Renal cortical epithelial cell (primary cell): ENCODE results near the gene MAP2K7. TPM values are rescaled to one million over a fixed set of nuclear protein-coding genes. Genes with fewer than 3 reads are reported as not detected.
"Not testable (repeated sequence)": the region's sequence is repeated elsewhere in the genome, so short reads cannot be mapped to it uniquely, and the experiment has no call there.

Source experiments
- DNase-seq: peaks from one replicate; pipeline ENCODE4 v3.0.0-alpha.2; 2011; ENCODE audit warnings: low read depth
- total RNA-seq: library from RNA; depleted of rRNA; stranded (reverse); fragments of >200 nt; gene quantifications from 2 replicates; pipeline ENCODE4 v1.2.3, GENCODE V29; 2014

Gene MAP2K7
- total RNA-seq, 1 donor from 2014 or later = 19.0 TPM

DNA sequence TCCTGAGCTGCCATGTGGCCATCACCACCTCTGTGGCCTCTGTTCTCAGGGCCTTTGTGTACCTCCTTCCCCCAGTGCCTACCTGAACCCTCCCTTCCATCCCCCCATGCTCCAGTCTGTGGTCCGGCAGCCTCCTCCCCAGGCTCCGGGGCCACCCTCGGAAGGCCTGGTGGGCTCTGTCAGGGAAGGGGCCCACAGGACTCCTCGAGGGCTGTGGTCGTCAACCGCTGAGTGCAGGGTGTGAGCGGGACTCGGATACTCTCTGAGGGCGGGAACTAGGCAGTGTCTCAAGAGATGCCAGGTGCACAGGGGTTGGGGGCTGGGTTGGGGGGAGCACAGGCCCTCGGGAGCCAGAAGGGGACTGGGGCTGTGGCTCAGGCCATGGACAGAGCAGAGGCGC is 3.9 kb downstream of the MAP2K7 start:
- no peak for DNase-seq

DNA sequence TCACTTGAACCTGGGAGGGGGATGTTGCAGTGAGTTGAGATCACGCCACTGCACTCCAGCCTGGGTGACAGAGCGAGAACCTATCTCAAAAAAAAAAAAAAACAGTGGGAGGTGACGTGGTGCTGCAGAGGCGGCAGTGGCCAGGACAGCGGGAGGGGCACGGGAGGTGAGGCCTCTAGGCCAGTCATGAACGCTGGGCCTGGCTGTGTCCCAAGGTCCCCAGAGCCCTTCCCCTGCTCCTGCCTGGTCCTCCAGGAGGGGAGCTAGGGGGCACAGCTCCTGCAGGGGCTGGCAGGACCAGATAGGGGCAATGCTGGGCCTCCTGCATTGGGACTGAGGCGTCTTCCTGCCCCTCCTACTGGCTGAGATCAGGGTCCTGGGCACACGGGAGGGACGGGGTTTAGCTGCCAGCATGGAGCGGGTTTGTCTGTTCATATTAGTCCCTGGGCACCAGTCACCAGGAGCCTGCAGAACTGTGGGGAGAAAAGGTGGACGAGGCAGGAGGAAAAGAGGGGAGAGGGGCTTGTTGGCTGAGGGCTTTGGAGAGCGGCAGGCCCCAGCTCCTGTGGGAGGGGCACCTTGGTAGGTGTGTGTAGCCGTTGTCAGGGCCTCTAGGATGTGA is 4.5 kb downstream of the MAP2K7 start:
- DNase-seq = no peak

DNA sequence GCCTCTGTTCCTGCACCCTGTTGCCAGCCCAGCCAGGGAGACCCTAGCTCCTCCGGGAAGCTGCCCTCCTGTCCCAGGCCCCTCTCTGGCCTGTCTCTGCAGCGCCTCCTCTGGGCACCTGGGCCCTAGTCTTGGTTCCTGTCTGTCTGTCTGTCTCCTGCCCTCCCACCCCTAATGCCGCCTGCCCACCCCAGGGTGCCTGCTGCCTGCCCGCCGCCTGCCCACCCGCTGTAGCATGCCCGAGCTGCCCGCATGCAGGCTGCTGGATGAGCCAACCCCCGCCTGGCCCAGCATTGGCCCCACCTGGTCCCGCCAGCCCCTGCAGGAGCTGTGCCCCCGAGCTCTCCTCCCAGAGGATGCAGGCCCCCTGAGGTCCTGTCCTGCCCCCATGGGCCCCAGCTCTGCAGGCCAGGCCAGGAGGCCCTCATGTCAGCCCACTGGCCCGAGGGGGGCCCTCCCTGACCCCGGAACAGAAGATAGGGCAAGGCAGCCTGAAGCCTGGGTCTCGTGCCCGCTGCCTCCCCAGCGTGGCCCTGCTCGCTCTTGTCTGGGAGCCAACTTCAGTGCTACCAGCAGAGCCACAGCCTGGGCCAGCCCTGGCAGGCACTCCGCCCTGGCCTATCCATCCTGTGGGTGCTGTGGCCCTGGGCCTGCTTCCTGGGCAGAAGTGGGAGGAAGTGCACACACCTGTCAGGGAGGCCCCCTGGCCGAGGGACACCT is 5.2 kb downstream of the MAP2K7 start:
- DNase-seq = no peak

DNA sequence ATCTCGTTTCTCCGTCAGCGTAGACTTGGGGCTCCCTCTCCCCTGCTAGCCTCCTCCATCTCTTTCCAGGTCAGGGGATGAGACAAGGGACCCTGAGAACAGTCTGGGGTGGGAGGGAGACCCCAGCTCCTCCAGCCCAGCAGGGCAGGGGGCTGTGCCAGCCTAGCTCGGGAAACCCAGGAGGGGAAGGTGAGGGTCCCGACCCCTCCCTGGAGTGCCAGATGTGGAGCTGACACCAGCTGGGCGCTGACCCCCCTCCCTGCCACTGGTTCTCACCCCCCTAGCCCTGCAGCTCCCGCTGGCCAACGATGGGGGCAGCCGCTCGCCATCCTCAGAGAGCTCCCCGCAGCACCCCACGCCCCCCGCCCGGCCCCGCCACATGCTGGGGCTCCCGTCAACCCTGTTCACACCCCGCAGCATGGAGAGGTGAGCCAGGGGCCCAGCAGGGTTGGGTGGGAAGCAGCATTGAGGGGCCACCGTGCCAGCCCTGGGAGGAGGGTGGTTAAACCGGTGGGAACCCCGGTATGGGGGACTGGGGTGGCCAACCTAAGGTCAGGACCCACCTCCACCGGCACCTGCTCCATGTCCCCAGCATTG is 5.9 kb downstream of the MAP2K7 start:
- no peak for DNase-seq

DNA sequence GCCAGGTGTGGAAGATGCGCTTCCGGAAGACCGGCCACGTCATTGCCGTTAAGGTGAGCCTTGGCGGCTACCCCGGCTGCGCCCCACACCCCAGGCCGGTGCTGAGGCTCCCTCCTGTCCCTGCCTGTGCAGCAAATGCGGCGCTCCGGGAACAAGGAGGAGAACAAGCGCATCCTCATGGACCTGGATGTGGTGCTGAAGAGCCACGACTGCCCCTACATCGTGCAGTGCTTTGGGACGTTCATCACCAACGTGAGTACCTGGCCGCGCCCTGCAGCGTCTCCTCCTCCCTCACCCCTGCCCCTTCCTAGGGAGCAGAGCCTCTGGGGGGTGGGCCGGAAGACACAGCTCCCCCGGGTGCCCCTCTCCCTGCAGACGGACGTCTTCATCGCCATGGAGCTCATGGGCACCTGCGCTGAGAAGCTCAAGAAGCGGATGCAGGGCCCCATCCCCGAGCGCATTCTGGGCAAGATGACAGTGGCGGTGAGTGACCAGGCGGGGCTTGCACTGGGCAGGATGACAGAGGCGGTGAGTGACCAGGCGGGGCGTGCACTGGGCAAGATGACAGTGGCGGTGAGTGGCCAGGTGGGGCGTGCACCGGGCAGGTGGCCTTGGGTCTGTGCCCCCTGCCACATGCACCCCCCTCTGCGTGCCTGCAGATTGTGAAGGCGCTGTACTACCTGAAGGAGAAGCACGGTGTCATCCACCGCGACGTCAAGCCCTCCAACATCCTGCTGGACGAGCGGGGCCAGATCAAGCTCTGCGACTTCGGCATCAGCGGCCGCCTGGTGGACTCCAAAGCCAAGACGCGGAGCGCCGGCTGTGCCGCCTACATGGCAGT is 6.9 kb downstream of the MAP2K7 start:
- DNase-seq = no peak

DNA sequence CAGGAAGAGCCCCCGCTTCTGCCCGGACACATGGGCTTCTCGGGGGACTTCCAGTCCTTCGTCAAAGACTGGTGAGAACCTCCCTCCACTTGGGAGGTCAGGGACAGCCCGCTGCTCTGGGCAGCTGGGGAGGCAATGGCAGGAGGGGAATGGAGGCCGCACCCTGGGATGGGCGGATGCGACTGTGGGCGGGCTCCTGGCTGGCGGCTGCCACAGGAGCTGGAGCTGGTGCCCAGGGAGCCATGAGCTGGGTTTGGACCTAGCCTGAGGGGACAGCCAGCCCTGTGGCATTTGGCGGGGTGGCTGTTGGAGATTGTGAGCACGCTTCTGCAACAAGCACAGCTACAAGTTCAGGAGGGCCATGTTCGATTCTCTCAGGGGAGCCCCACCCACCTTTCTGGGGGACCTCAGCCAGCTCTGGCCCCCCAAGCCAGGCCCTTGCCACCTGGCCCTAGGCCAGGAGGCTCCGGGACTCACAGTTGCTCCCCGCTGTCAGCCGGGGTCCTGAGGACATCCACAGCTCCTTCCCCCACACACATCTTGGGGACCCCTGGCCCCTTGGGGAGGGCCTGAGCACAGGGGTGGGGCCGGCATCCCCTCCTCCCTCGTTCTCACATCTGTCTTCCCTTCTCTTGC is 7.9 kb downstream of the MAP2K7 start:
- DNase-seq = no peak

DNA sequence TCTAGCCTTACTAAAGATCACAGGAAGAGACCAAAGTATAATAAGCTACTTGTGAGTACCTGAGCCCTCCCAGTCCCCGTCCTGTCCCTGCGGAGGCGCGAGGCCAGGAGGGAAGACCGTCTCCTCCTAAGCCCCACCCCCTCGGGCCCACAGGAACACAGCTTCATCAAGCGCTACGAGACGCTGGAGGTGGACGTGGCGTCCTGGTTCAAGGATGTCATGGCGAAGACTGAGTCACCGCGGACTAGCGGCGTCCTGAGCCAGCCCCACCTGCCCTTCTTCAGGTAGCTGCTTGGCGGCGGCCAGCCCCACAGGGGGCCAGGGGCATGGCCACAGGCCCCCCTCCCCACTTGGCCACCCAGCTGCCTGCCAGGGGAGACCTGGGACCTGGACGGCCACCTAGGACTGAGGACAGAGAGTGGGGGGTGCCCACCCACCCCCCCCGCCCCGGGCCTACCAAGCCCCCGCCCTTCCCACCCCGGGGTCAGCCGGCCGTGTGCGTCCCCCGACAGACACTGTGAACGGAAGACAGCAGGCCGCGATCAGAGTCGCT is 8.5 kb downstream of the MAP2K7 start:
- no peak for DNase-seq

DNA sequence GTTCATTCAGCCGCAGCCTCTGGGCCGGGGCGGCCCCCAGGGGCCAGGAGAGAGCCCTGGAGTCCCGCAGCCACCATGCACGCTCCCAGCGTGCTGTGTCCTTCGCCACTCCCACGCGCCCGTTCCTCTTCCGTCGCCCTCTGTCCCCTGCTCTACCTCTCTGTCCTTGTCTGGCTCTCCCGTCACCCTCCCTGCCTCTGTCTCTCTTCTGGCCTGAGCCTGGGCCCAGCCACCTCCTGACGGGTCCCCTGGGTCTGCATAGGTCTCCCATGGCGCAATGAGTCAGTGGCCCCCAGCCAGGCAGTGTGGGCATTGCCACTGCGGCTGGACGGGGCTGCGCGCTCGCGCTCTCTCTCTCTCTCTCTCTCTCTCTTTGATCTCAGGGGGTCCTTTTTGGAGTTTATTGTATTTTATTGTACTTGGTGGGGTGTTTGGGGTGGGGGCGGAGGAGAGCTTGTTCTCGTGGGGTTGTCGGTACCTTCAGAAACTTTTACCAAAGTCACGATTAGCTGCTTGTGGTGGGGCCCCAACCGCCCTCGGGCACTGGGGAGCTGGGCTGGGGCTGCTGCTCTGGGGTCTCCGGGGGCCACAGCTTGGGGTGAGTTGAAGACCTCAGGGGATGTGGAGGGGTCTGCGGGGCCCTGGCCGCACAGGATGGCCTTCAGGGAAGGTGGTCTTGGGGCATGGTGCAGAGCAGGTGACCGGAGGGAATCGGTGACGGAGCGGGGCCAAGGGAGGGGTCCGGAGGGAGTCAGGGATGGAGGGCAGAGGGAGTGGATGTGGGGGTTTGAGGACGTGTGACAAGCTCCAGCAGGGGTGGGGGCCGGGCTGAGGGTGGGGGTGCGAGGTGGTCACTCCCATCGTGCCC is 9.3 kb downstream of the MAP2K7 start:
- DNase-seq = no peak

DNA sequence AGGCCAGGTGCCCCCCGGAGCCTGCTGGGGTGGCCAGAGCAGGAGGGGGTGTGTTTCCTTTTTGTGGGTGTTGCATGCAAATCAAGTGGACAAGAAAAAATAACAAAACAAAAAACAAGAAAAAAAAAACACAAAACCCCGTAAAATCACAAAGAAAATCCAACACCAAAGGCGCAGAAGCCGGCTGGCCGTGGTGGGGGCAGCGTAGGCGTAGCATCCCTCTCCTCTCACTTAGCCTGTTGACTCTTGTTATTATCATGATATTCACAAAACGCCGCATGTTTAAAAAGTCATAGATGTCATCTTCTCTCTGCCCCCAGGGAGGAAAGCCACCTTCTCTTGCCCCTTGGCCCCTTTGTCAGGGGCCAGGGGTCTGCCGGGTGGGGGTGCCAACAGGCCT is 10.0 kb downstream of the MAP2K7 start:
- no peak for DNase-seq

DNA sequence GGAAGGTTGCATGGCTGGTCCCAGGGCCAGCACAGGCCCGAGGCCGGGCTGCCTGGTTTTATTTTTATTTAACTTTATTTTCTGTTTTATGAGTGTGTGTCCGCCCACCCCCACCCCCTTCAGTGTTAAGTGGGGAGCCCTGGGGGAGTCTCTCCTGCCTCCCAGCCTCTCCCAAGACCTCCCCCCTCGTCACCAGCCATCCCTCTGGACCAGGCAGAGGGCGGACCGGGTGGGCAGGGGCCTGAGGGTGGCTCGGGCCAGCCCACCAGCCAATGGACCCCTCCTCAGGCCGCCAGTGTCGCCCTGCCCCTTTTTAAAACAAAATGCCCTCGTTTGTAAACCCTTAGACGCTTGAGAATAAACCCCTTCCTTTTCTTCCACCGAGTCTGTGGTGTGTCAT is 10.4 kb downstream of the MAP2K7 start:
- no peak for DNase-seq

DNA sequence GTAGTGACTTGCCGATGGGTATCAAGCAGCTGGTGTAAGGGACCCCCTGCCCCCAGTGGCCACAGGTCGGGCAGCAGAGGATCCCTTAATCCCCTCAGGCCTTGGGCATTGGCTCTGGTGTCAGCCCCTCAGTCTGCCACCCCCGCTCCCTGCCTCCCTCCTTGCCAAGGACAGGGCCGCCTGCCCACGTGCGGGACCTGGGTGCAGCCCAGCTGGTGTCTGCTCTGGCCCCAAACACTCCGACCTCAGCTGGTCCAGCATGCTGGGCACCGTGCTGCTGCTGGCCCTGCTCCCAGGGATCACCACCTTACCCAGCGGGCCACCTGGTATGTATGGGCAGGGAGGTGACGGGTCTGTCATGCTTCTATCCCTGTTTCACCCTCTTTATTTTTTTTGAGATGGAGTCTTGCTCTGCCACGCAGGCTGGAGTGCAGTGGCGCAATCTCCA is 10.9 kb downstream of the MAP2K7 start, which contains the start of gene TGFBR3L:
Gene TGFBR3L (plus strand): TSS at position 233 of the 448 bp plus-strand sequence.
- no peak for DNase-seq

DNA sequence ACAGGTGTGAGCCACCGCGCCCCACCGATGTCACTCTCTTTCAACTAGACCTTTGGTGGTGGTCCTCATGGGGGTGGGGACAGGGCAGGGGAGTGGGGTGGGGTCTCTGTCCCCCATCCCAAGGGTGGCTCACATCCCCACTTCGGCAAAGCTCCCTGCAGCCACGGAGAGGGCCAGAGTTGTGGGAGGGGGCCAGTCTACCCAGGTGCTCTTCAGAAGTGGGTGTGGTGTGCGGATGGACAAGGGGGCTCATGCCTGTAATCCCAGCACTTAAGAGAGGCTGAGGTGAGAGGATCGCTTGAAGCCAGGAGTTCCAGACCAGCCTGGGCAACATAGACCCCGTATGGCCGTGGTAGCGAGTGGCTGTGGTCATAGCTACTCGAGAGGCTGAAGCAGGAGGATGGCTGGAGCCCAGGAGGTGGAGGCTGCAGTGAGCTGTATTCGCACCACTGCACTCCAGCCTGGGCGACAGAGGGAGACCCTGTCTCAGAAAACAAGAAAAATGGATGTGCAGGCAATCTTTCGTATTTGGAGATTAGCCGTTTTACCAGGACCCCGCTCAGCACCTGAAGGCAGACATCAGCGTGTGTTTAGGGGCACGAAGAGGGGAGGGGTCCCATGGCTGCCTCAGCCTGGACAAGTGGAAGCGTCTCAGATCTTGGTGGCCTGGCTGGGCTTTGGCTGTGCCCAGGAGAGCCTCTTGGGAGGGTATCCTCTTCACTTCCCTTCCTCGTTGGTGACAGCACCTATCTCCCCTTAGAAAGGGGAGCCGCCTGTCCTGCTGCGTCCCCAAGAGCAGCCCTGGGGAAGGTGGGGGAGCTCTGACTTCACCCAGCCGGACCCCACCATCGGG is 11.8 kb downstream of the MAP2K7 start:
- no peak for DNase-seq

DNA sequence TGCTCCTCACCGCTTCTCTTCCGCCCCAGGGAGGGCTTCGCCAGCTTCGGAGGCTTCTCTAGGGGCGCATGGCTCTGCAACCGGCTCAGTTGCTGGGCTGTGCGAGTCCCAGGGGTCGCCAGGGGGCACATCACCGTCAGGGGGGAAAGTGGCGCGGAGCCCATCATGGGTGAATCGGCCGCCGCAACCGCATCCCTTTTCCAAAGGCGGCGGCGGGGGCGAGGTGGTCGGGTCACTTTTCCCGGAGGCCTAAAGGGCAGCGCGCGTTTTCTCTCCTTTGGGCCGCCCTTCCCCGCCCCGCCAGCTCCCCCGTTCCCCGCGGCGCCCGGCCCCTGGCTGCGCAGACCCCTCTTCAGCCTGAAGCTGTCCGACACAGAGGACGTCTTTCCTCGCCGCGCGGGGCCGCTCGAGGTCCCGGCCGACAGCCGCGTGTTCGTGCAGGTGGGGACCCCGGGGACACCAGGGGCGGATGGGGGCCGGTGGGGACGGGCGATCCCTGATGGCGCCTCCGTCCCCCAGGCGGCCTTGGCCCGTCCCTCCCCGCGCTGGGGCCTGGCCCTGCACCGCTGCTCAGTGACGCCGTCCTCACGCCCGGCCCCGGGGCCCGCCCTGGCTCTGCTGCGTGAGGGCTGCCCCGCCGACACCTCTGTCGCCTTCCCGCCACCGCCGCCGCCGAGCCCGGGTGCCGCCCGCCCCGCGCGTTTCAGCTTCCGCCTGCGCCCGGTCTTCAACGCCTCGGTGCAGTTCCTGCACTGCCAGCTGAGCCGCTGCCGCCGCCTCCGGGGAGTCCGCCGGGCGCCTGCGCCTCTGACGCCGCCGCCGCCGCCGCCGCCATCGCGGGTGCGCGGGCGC is 12.7 kb downstream of the MAP2K7 start:
- DNase-seq = no peak

DNA sequence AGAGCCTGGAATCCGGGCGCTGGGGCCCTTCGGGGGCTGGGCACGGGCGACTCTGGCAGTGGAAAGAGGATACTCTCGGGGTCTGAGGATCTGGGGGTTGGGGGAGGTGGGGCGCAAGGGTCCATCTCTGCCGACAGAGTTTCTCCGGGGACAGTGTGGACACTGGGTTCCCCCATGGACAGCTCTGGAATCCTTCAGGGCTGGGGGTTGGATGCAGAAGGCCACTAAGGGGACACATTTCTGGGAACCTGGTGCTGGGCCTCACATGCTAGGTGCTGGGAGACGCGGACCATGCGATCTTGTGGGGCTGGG is 13.2 kb downstream of the MAP2K7 start:
- no peak for DNase-seq

DNA sequence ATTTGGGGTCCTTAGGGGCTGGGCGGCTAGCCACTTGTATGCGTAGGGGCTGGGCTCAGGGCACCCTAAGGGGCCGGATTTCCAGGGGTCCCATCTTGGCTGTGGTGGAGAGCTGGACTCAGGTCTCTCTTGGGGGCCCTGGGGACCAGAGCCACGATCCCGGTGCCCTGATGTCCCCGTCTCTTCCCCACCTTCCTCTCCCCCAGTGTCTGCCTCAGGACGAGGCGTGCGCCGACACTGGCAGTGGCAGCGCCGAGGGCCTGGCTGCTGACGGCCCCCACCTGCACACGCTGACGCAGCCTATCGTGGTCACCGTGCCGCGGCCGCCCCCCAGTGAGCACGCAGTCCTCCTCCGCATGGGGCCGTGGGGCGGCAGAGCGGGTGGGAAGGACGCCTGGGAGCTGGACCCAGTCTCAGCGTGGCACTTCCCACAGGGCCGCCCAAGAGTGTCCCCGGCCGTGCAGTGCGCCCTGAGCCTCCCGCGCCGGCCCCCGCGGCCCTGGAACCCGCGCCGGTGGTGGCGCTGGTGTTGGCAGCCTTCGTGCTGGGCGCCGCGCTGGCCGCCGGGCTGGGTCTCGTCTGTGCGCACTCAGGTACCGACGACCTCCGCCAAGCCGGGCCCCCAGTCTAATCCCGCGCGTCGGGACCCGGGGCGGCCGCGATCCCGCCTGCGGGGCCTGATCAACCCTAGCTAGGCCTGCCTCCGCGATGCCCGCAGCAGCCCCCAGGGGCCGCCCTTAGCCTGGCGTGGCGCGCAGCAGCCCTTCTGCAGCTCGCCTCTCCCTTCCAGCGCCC is 13.8 kb downstream of the MAP2K7 start:
- no peak for DNase-seq

DNA sequence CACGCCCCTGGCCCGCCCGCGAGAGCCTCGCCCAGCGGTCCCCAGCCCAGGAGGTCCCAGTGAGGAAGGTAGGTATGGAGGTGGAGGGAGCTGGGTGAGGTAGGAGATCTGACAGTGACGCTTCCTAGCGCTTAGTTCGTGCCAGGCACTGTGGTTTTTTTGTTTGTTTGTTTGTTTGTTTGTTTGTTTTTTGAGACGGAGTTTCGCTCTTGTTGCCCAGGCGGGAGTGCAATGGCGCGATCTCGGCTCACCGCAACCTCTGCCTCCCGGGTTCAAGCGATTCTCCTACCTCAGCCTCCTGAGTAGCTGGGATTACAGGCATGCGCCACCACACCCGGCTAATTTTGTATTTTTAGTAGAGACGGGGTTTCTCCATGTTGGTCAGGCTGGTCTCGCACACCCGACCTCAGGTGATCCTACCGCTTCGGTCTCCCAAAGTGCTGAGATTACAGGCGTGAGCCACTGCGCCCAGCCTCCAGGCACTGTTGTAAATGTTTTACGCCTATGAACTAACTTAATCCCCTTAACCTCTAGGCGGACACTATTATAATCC is 14.5 kb downstream of the MAP2K7 start:
- not testable (repeated sequence) for DNase-seq

DNA sequence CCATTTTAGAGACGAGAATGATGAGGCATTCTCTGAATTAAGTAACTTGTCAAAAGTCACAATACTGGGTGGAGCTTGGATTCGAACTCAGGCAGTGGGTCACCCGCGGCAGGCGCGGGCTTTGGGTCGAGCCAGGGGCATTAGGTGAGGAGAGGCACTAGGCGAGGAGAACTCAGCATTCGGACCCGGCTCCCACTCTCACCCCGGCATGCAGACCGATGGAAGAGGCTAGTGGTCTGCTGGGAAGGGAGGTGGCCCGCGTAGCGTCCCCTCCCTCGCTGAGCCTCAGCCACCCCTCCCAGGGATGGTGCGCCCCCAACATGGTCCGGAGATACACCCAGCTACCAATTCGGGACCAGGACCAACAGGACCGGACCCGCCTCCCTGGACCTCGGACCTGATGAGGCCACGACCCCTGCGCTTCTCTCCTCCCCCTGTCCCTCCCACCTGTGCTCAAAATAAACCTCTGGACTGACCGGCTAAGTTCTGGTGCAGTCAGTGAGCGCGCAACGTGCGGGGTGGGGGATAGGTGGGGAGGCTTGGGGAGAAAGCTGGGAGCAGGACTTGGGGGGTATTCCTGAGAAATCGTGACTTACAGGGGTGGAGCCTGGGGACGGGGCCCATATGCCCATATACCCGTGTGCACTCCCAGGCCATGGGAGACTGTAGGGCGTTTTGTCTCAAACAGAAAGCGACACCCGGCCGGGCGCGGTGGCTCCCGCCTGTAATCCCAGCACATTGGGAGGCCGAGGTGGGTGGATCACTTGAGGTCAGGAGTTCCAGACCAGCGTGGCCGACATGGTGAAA is 15.1 kb downstream of the MAP2K7 start:
- DNase-seq = no peak
